Cardiac muscle cell (in vitro differentiated cells and primary cell): ENCODE measurements around the gene RNF121. TPM values are rescaled to one million over a fixed set of nuclear protein-coding genes. Genes with fewer than 3 reads are reported as not detected.
A peak's percentile ranks its signal among the peaks of the same experiment; 100 is the strongest.
"Not testable (repeated sequence)": the region's sequence is repeated elsewhere in the genome, so short reads cannot be mapped to it uniquely, and the experiment has no call there.

Experiments used
- DNase-seq, 2 donors: peaks; one replicate each; pipeline versions ENCODE4 v3.0.0 to v3.0.0-alpha.2; 2010 to 2017; ENCODE audit warnings: low read depth in 1 of 2, low spot score in 1 of 2
- H3K27ac ChIP-seq: fragments of 200-600 bp; sonication (generic); 2 replicates; pipeline ENCODE4 v1.5.1; 2016
- H3K27me3 ChIP-seq: fragments of 200-600 bp; sonication (generic); 2 replicates; pipeline ENCODE4 v1.6.0; 2016; ENCODE audit warnings: control low read depth
- H3K36me3 ChIP-seq: fragments of 200-600 bp; sonication (generic); 2 replicates; pipeline ENCODE4 v1.5.1; 2016; ENCODE audit warnings: control low read depth
- H3K4me1 ChIP-seq: fragments of 200-600 bp; sonication (generic); 2 replicates; pipeline ENCODE4 v1.8.1; 2017; ENCODE audit warnings: low read depth, mild to moderate bottlenecking, mixed run types
- H3K4me3 ChIP-seq: fragments of 200-600 bp; sonication (generic); 2 replicates; pipeline ENCODE4 v1.5.1; 2016; ENCODE audit warnings: mild to moderate bottlenecking
- H3K9me3 ChIP-seq: fragments of 200-600 bp; sonication (generic); 2 replicates; pipeline ENCODE4 v1.5.1; 2017; ENCODE audit warnings: low read depth, mild to moderate bottlenecking, control low read depth
- polyA plus RNA-seq: library from polyadenylated mRNA; unstranded; fragments of >200 nt; fragmentation: Nextera tagmentation; extraction: Ambion mirVana; gene quantifications from 2 replicates; pipeline ENCODE4 v1.2.1, GENCODE V29; 2016
- total RNA-seq: library from RNA; depleted of rRNA; stranded (reverse); fragments of >200 nt; gene quantifications from 2 replicates; pipeline ENCODE4 v1.2.3, GENCODE V29; 2016
- TF ChIP-seq, protein P1 (sequence below): IDR thresholded peaks from 2 replicates; pipeline ENCODE4 v1.5.1; 2012; ENCODE audit warnings: low read depth, mild to moderate bottlenecking, low read length

Gene RNF121
- total RNA-seq (27.7 and 28.6 TPM in 2 replicates), polyA plus RNA-seq (16.2 and 16.8 TPM in 2 replicates)

GRCh38 chr11:71928737-71929443, at the start of gene RNF121:
RNF121 (plus strand) TSS chr11:71929046; CDS start chr11:71929062, 16 bp downstream.
- Histone ChIP-seq H3K4me1 (peaks cover 14% of the 10 kb centered on the region), H3K36me3 (no peaks in the 10 kb centered on the region), H3K27ac (peak within 1 kb of the TSS; percentile 92), H3K27me3 (no peaks in the 10 kb centered on the region), H3K4me3 (peak within 1 kb of the TSS; percentile 73), H3K9me3 (no peaks in the 10 kb centered on the region)
- TF ChIP-seq, protein P1, sequence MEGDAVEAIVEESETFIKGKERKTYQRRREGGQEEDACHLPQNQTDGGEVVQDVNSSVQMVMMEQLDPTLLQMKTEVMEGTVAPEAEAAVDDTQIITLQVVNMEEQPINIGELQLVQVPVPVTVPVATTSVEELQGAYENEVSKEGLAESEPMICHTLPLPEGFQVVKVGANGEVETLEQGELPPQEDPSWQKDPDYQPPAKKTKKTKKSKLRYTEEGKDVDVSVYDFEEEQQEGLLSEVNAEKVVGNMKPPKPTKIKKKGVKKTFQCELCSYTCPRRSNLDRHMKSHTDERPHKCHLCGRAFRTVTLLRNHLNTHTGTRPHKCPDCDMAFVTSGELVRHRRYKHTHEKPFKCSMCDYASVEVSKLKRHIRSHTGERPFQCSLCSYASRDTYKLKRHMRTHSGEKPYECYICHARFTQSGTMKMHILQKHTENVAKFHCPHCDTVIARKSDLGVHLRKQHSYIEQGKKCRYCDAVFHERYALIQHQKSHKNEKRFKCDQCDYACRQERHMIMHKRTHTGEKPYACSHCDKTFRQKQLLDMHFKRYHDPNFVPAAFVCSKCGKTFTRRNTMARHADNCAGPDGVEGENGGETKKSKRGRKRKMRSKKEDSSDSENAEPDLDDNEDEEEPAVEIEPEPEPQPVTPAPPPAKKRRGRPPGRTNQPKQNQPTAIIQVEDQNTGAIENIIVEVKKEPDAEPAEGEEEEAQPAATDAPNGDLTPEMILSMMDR = no peak
- peak; percentile 96 to 98 for DNase-seq

DNA sequence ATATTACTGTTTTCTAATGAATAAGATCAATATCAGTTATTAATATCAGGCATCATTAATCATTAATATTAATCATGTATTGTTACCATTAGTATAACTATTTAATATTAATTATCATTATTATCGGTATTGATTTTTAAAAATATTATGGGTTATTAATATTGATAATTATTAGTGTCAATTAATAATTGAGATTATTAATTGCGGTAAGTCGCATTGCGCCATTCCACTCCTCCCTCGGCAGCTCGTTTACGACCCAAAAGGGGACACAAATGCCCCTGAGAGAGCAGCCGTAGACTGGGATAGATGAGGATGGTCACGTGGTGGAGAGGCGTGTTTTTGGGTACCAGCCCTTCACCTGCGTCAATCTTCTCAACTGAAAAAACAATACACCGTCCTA, 43.0 kb upstream of the RNF121 start:
- H3K4me3 ChIP-seq, H3K27ac ChIP-seq, H3K9me3 ChIP-seq, DNase-seq, H3K4me1 ChIP-seq, H3K27me3 ChIP-seq, H3K36me3 ChIP-seq: not testable (repeated sequence)

- H3K4me3 ChIP-seq, H3K36me3 ChIP-seq, H3K27ac ChIP-seq, H3K27me3 ChIP-seq, H3K9me3 ChIP-seq, DNase-seq, H3K4me1 ChIP-seq: not testable (repeated sequence)
Measured at GRCh38 chr11:71888335-71889010, 40.4 kb upstream of the RNF121 start.

DNA sequence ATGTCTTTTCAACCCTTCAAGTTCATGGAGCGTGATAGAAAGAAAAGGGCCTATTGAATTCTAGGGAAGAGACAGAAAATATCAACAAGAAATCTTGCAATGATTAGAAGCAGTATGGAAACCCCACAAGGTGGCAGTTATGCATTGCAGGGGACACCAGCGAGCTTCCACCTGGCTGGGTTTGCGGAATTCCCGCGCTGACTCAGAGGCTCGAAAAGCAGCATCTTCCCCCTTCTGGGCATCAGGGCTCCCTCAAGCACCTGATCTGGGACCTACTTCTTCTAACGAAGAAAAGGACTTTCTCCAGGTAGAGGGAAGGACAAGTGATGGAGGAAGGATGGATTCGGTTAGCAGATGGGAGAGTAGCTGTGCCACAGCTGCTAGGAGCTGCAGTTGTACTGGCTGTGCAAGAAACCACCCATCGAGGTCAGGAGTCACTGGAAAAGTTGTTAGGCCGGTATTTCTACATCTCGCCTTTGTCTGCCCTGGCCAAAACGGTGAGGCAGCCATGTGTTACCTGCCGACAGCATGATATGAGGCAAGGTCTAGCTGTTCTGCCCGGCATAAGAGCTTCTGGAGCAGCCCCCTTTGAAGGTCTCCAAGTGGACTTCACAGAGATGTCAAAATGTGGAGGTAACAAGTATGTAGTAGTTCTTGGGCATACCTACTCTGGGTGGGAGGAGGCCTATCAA, 39.5 kb upstream of the RNF121 start:
- not testable (repeated sequence) for H3K9me3 ChIP-seq, H3K27ac ChIP-seq, H3K4me1 ChIP-seq, H3K27me3 ChIP-seq, H3K4me3 ChIP-seq, DNase-seq, H3K36me3 ChIP-seq

DNA sequence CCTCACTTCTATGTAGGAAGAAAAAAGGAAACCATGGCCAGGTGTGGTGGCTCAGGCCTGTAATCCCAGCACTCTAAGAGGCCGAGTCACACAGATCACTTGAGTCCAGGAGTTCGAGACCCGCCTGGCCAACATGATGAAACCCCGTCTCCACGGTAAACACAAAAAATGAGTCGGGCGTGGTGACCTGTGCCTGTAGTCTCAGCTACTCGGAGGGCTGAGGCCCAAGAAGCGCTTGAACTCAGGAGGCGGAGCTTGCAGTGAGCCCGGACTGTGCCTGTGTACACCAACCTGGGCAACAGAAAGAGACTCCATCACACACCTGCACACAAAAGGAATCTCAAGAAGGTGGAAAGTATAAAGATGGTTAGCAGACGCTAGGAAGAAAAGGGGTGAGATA, 32.9 kb upstream of the RNF121 start:
- Histone ChIP-seq H3K9me3 (no peaks in the 10 kb centered on the region), H3K4me3 (no peak overlapping the region)
- TF ChIP-seq, protein P1 = no peak

GRCh38 chr11:71901137-71901536, 27.7 kb upstream of the RNF121 start:
- not testable (repeated sequence) for H3K36me3 ChIP-seq, H3K4me3 ChIP-seq, H3K27ac ChIP-seq, H3K4me1 ChIP-seq, H3K27me3 ChIP-seq, H3K9me3 ChIP-seq
- DNase-seq = peak in 1 of 2 donors; percentile 13

More for the DNA sequence above, 32.9 kb upstream of the RNF121 start:
- Histone ChIP-seq H3K27ac (no peak overlapping the region), H3K36me3 (no peaks in the 10 kb centered on the region), H3K4me1 (no peaks in the 10 kb centered on the region), H3K27me3 (no peaks in the 10 kb centered on the region)
- no peak for DNase-seq

- no peak for DNase-seq
- TF ChIP-seq, protein P1 = no peak
- no peaks in the 10 kb centered on the region for H3K36me3 ChIP-seq
- H3K4me1 ChIP-seq = no peaks in the 10 kb centered on the region
- no peaks in the 10 kb centered on the region for H3K27me3 ChIP-seq
- no peak overlapping the region for H3K4me3 ChIP-seq
- no peaks in the 10 kb centered on the region for H3K9me3 ChIP-seq
- H3K27ac ChIP-seq = no peak overlapping the region
Measured at GRCh38 chr11:71908218-71908617, 20.6 kb upstream of the RNF121 start.

DNA sequence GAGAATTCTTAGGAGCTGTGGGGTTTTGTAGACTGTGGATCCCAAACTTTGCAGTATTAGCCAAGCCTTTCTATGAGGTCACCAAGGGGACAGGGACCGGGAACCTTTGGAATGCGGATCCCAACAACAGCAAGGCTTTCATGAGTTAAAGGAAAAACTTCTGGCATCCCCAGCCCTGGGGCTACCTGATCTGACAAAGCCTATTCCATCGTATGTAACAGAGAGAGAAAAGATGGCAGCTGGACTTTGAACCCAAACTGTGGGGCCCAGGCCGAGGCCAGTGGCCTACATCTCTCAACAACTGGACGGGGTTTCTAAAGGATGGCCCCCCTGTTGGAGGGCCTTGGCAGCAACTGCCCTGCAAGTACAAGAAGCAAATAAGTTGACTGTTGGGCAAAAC, 18.1 kb upstream of the RNF121 start:
- not testable (repeated sequence) for H3K36me3 ChIP-seq, H3K4me3 ChIP-seq, H3K9me3 ChIP-seq, H3K4me1 ChIP-seq, H3K27ac ChIP-seq, H3K27me3 ChIP-seq, DNase-seq

DNA sequence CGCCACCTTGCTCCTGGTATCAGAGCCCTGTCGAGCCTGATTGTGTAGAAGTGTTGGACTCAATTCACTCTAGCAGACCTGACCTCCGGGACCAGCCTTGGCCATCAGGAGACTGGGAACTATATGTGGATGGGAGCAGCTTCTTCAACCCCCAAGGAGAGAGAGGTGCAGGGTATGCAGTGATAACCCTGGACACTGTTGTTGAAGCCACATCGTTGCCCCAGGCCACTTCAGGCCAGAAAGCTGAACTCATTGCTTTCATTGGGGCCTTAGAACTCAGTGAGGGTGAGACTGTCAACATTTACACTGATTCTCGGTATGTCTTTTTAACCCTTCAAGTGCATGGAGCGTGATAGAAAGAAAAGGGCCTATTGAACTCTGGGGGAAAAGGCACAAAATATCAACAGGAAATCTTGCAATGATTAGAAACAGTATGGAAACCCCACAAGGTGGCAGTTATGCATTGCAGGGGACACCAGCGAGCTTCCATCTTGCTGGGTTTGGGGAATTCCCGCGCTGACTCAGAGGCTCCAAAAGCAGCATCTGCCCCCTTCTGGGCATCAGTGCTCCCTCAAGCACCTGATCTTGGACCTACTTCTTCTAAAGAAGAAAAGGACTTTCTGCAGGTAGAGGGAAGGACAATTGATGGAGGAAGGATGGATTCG, 17.4 kb upstream of the RNF121 start:
- H3K4me1 ChIP-seq, DNase-seq: not testable (repeated sequence)

GRCh38 chr11:71911986-71912340, 16.9 kb upstream of the RNF121 start:
- H3K9me3 ChIP-seq, DNase-seq, H3K4me3 ChIP-seq, H3K4me1 ChIP-seq, H3K36me3 ChIP-seq, H3K27me3 ChIP-seq, H3K27ac ChIP-seq: not testable (repeated sequence)

More for the DNA sequence above, 17.4 kb upstream of the RNF121 start:
- not testable (repeated sequence) for H3K27me3 ChIP-seq, H3K36me3 ChIP-seq, H3K4me3 ChIP-seq, H3K9me3 ChIP-seq, H3K27ac ChIP-seq
